ENCODE data around the gene FTCD. TPM values are rescaled to one million over a fixed set of nuclear protein-coding genes. Genes with fewer than 3 reads are reported as not detected.

Gene FTCD
- total RNA-seq, 6 donors from 2014 or later: 0.69 to 0.98 TPM; not detected in 4

- no peak for TF ChIP-seq CTCF (IDR thresholded peaks at IDR 0.05)
- TF ChIP-seq POLR2AphosphoS5 (IDR thresholded peaks at IDR 0.05): no peak
- ATAC-seq (ENCODE audit: low FRiP score in 2 of 2) (no peak), DNase-seq (peak in 1 of 2 donors; percentile 13)
- 92% methylated on average over 12 to 20 of the region's 20 CpGs for WGBS, 2 donors
- Histone ChIP-seq H3K27ac (no peak overlapping the region), H3K9me3 (peaks cover 0 to 6% (median 4%) of the 10 kb centered on the region in 4 donors), H3K4me1 (no peaks in the 10 kb centered on the region), H3K27me3 (no peaks in the 10 kb centered on the region), H3K36me3 (peaks cover 0 to 93% (median 43%) of the 10 kb centered on the region in 4 donors), H3K4me3 (no peak overlapping the region)
These were observed 39.1 kb downstream of the FTCD start for GRCh38 chr21:46116189-46116775.

- no peak overlapping the region for H3K4me3 ChIP-seq
- no peak overlapping the region for H3K27ac ChIP-seq
- no peaks in the 10 kb centered on the region for H3K27me3 ChIP-seq
- DNase-seq: peak in 1 of 2 donors; percentile 14
- ATAC-seq (ENCODE audit: low FRiP score in 2 of 2): no peak
- TF ChIP-seq POLR2A (IDR thresholded peaks at IDR 0.05) (no peak), CTCF (IDR thresholded peaks at IDR 0.05) (no peak), POLR2AphosphoS5 (IDR thresholded peaks at IDR 0.05) (no peak), EP300 (IDR thresholded peaks at IDR 0.05) (no peak)
- 92 to 99% methylated on average over 6 to 15 of the region's 17 CpGs for WGBS, 2 donors
- peaks cover 0 to 6% (median 4%) of the 10 kb centered on the region in 4 donors for H3K9me3 ChIP-seq
- peaks cover 0 to 6% (median 3%) of the 10 kb centered on the region in 4 donors for H3K4me1 ChIP-seq
- peaks cover 0 to 86% (median 40%) of the 10 kb centered on the region in 4 donors for H3K36me3 ChIP-seq
These were observed 39.8 kb downstream of the FTCD start for GRCh38 chr21:46115441-46116188.

- Histone ChIP-seq H3K4me3 (no peak overlapping the region), H3K27ac (no peak overlapping the region), H3K4me1 (peaks cover 0 to 12% (median 4%) of the 10 kb centered on the region in 4 donors), H3K27me3 (no peaks in the 10 kb centered on the region), H3K9me3 (peaks cover 0 to 6% (median 4%) of the 10 kb centered on the region in 4 donors), H3K36me3 (peaks cover 0 to 80% (median 36%) of the 10 kb centered on the region in 4 donors)
- TF ChIP-seq CTCF (IDR thresholded peaks at IDR 0.05) (no peak), POLR2A (IDR thresholded peaks at IDR 0.05) (no peak), EP300 (IDR thresholded peaks at IDR 0.05) (no peak), POLR2AphosphoS5 (IDR thresholded peaks at IDR 0.05) (no peak)
- ATAC-seq (ENCODE audit: low FRiP score in 2 of 2) (no peak), DNase-seq (peak in 1 of 2 donors; percentile 2)
- 87 to 91% methylated on average over 4 of the region's 4 CpGs for WGBS, 2 donors
These were observed 40.4 kb downstream of the FTCD start for GRCh38 chr21:46114963-46115362.

DNA sequence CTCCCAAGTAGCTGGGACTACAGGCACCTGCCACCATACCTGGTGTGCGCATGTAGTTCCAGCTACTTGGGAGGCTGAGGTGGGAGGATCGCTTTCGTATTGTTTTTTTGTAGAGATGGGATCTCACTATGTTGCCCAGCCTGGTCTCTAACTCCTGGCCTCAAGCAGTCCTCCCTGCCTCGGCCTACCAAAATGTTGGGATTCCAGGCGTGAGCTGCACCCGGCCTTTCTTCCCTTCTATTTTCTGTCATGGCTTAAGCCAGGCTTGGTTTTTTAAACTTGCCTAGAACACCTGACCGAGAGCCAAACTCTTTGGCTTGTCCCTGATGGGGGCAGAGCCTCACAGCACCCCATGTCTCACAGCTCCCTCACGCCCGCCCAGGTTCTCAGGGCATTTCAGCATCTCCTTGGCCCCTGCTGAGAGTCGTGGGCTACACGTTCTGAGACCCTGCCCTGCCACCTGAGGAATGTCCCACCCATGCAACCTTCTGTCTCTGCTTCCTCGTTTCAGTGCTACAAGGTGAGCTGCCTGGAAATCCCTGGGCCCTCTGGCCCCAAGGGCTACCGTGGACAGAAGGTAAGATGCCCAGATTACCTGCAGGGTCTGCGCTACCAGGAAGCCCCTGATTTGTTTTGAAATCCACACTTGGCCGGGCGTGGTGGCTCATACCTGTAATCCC, 41.7 kb downstream of the FTCD start:
- TF ChIP-seq POLR2AphosphoS5 (IDR thresholded peaks at IDR 0.05): no peak
- no peak for TF ChIP-seq CTCF (IDR thresholded peaks at IDR 0.05)
- TF ChIP-seq EP300 (IDR thresholded peaks at IDR 0.05): no peak
- no peak for TF ChIP-seq POLR2A (IDR thresholded peaks at IDR 0.05)
- no peak for DNase-seq
- no peak overlapping the region for H3K27ac ChIP-seq
- WGBS, 2 donors: 94% methylated on average over 14 to 16 of the region's 16 CpGs
- no peaks in the 10 kb centered on the region for H3K27me3 ChIP-seq
- H3K36me3 ChIP-seq: peaks cover 0 to 67% (median 30%) of the 10 kb centered on the region in 4 donors
- peaks cover 0 to 6% (median 4%) of the 10 kb centered on the region in 4 donors for H3K9me3 ChIP-seq
- no peak overlapping the region for H3K4me3 ChIP-seq
- ATAC-seq (ENCODE audit: low FRiP score in 2 of 2): no peak
- peaks cover 0 to 16% (median 4%) of the 10 kb centered on the region in 4 donors for H3K4me1 ChIP-seq
